Astrocyte (in vitro differentiated cells and primary cell): Measurements from ENCODE around the gene PPP1R16B. TPM values are rescaled to one million over a fixed set of nuclear protein-coding genes. Genes with fewer than 3 reads are reported as not detected.
A peak's percentile ranks its signal among the peaks of the same experiment; 100 is the strongest.

Experiments
- DNase-seq: peaks from one replicate; pipeline ENCODE4 v3.0.0-alpha.2; 2010; ENCODE audit warnings: low read depth
- FAIRE-seq: peaks from 2 replicates; lab custom pipeline; 2011; peaks lifted over from hg19 to GRCh38; lab: Jason Lieb, UNC
- H2AFZ ChIP-seq: 2 replicates; pipeline ENCODE4 v1.6.0; 2012; ENCODE audit warnings: low read depth, low read length, inconsistent platforms
- H3K27ac ChIP-seq: 2 replicates; pipeline ENCODE4 v1.5.1; 2011; ENCODE audit warnings: low read depth, low read length, inconsistent platforms
- H3K27me3 ChIP-seq: 2 replicates; pipeline ENCODE4 v1.6.0; 2011; ENCODE audit warnings: low read length, inconsistent platforms; ENCODE audit not compliant: insufficient read depth
- H3K36me3 ChIP-seq: 2 replicates; pipeline ENCODE4 v1.5.1; 2011; ENCODE audit warnings: low read length, inconsistent platforms; ENCODE audit not compliant: insufficient read depth
- H3K4me1 ChIP-seq: 2 replicates; pipeline ENCODE4 v1.5.1; 2011; ENCODE audit warnings: low read length, inconsistent platforms; ENCODE audit not compliant: insufficient read depth
- H3K4me2 ChIP-seq: 2 replicates; pipeline ENCODE4 v1.6.0; 2012; ENCODE audit warnings: low read length, inconsistent platforms
- H3K4me3 ChIP-seq: 2 replicates; pipeline ENCODE4 v1.5.1; 2011; ENCODE audit warnings: low read depth, mild to moderate bottlenecking, low read length, inconsistent platforms; ENCODE audit not compliant: insufficient read depth
- H3K79me2 ChIP-seq: 2 replicates; pipeline ENCODE4 v1.6.0; 2012; ENCODE audit warnings: mild to moderate bottlenecking, low read length, inconsistent platforms; ENCODE audit not compliant: insufficient read depth
- H3K9ac ChIP-seq: 2 replicates; pipeline ENCODE4 v1.6.0; 2012; ENCODE audit warnings: mild to moderate bottlenecking, low read length, inconsistent platforms
- H3K9me3 ChIP-seq: 2 replicates; pipeline ENCODE4 v1.5.1; 2012; ENCODE audit warnings: low read depth, mild to moderate bottlenecking, low read length, inconsistent platforms; ENCODE audit not compliant: insufficient read depth
- H4K20me1 ChIP-seq: 2 replicates; pipeline ENCODE4 v1.6.0; 2012; ENCODE audit warnings: low read length, inconsistent platforms; ENCODE audit not compliant: insufficient read depth
- H3K27ac Mint-ChIP-seq: one replicate; pipeline ENCODE4 v1.8.0; 2021; ENCODE audit warnings: mild to moderate bottlenecking, mixed read lengths; ENCODE audit not compliant: unreplicated experiment
- H3K27me3 Mint-ChIP-seq: one replicate; pipeline ENCODE4 v1.8.0; 2021; ENCODE audit warnings: low read depth, mixed read lengths; ENCODE audit not compliant: unreplicated experiment
- H3K36me3 Mint-ChIP-seq: one replicate; pipeline ENCODE4 v1.8.0; 2021; ENCODE audit warnings: low read depth, mixed read lengths; ENCODE audit not compliant: unreplicated experiment
- H3K4me1 Mint-ChIP-seq: one replicate; pipeline ENCODE4 v1.8.0; 2021; ENCODE audit warnings: low read depth, mixed read lengths; ENCODE audit not compliant: unreplicated experiment
- H3K4me3 Mint-ChIP-seq: one replicate; pipeline ENCODE4 v1.8.0; 2021; ENCODE audit warnings: mild to moderate bottlenecking, moderate library complexity, mixed read lengths; ENCODE audit not compliant: unreplicated experiment
- H3K9me3 Mint-ChIP-seq: one replicate; pipeline ENCODE4 v1.8.0; 2021; ENCODE audit warnings: mild to moderate bottlenecking, mixed read lengths; ENCODE audit not compliant: unreplicated experiment
- EZH2 ChIP-seq: IDR thresholded peaks from 2 replicates; pipeline ENCODE4 v1.6.1; 2012; ENCODE audit warnings: mild to moderate bottlenecking, low read length, inconsistent platforms; ENCODE audit not compliant: insufficient read depth
- total RNA-seq: library from RNA; stranded (reverse); gene quantifications from 2 replicates; pipeline ENCODE4 v1.2.1, GENCODE V29; 2021
- TF ChIP-seq, protein P1 (sequence below): IDR thresholded peaks from 2 replicates; pipeline ENCODE4 v1.5.1; 2011; ENCODE audit warnings: low read depth, mild to moderate bottlenecking, inconsistent platforms, low read length, moderate library complexity; ENCODE audit not compliant: insufficient read depth

The PPP1R16B gene
- total RNA-seq, 1 donor from 2014 or later: 0.68 TPM

DNA sequence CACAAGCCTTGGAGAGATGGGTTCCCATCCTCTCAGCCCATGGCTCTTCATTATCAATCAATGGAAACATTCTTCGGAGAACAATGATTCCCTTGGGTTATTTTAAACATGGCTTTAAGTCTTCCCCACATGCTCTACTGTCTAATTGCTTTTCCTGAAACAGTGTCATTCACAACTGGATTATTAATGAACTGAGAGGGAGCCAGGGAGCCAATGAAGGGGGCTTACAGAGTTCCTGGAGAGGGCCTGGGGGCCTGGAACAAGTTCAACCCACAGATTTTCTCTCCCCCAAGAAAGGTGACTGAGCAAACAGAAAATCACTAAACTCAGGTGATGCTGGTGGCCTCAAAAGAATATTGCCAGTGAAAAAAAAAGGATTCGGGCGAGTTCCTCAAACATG lies 1.3 kb upstream of the PPP1R16B start:
- Histone ChIP-seq H3K4me2 (no peak overlapping the region), H3K79me2 (no peaks in the 10 kb centered on the region), H3K27ac (no peak overlapping the region), H3K27me3 (peaks cover 22% of the 10 kb centered on the region), H3K4me1 (peaks cover 7% of the 10 kb centered on the region), H3K9ac (no peak overlapping the region), H3K4me3 (no peak overlapping the region), H3K36me3 (no peaks in the 10 kb centered on the region), H2AFZ (no peak overlapping the region), H3K9me3 (no peaks in the 10 kb centered on the region), H4K20me1 (no peaks in the 10 kb centered on the region)
- DNase-seq: no peak
- Mint-ChIP-seq H3K4me1 (peaks cover 8% of the 10 kb centered on the region), H3K4me3 (peak overlapping the region; percentile 66), H3K27ac (no peak overlapping the region), H3K9me3 (no peaks in the 10 kb centered on the region), H3K36me3 (no peaks in the 10 kb centered on the region), H3K27me3 (peaks cover 17% of the 10 kb centered on the region)
- FAIRE-seq: no peak
- TF ChIP-seq, protein P1, sequence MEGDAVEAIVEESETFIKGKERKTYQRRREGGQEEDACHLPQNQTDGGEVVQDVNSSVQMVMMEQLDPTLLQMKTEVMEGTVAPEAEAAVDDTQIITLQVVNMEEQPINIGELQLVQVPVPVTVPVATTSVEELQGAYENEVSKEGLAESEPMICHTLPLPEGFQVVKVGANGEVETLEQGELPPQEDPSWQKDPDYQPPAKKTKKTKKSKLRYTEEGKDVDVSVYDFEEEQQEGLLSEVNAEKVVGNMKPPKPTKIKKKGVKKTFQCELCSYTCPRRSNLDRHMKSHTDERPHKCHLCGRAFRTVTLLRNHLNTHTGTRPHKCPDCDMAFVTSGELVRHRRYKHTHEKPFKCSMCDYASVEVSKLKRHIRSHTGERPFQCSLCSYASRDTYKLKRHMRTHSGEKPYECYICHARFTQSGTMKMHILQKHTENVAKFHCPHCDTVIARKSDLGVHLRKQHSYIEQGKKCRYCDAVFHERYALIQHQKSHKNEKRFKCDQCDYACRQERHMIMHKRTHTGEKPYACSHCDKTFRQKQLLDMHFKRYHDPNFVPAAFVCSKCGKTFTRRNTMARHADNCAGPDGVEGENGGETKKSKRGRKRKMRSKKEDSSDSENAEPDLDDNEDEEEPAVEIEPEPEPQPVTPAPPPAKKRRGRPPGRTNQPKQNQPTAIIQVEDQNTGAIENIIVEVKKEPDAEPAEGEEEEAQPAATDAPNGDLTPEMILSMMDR: no peak
- no peak for TF ChIP-seq EZH2

DNA sequence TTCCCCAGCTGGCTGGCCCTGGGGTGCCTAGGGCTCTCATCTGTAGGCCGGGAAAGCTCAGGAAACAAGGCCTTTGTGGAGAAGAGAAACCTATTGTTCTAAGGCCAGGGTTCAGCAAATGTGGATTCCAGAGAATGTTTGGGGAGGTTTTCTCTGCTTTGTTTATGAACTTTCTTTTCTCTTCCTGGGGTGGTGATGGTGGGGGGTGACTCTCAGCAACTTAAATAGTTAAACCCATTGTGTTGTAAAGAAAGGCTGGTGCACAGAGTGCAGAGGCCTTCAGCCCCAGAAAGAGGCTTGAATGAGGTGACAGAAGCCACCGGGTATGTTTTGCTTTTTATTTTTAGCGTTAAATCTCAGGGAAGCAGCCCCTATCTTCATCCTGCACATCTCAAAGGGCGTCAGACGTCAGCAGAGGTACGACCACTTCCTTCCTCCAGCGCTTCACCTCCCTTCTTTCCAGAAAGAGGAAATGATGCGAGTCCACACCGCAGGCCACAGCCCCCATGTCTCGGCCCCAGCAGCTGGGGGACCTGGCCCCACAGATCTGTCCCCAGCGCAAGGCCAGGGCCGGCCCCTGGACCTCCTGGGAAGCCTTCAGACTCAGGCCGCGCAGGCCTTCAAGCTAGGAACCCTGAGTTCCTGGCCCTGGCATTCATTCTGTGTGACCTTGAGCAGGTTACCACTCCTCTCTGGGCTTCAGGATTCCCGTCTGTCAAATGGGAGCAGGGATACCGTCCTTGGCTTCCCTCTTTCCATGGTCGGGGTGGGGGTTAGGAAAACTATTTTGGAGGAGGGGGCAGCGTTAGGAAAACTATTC lies 605 bp upstream of the PPP1R16B start:
- H3K4me1 ChIP-seq: peaks cover 7% of the 10 kb centered on the region
- H2AFZ ChIP-seq: peak overlapping the region; percentile 71
- Mint-ChIP-seq H3K36me3 (no peaks in the 10 kb centered on the region), H3K4me3 (peak overlapping the region; percentile 82), H3K27me3 (peaks cover 18% of the 10 kb centered on the region), H3K4me1 (peaks cover 8% of the 10 kb centered on the region), H3K9me3 (no peaks in the 10 kb centered on the region), H3K27ac (no peak overlapping the region)
- FAIRE-seq: no peak
- TF ChIP-seq, protein P1: no peak
- no peak for TF ChIP-seq EZH2
- H3K4me3 ChIP-seq: peak overlapping the region; percentile 37
- H4K20me1 ChIP-seq: no peaks in the 10 kb centered on the region
- peaks cover 22% of the 10 kb centered on the region for H3K27me3 ChIP-seq
- no peak overlapping the region for H3K27ac ChIP-seq
- DNase-seq: no peak
- no peaks in the 10 kb centered on the region for H3K9me3 ChIP-seq
- H3K79me2 ChIP-seq: no peaks in the 10 kb centered on the region
- no peak overlapping the region for H3K9ac ChIP-seq
- H3K36me3 ChIP-seq: no peaks in the 10 kb centered on the region
- H3K4me2 ChIP-seq: peak overlapping the region; percentile 86
